ENCODE results near the gene APOBEC3C. TPM values are rescaled to one million over a fixed set of nuclear protein-coding genes. Genes with fewer than 3 reads are reported as not detected.
"Not testable (repeated sequence)": the region's sequence is repeated elsewhere in the genome, so short reads cannot be mapped to it uniquely, and the experiment has no call there.

The APOBEC3C gene
- total RNA-seq, 2 experiments from 2014 or later, result 147 to 176 TPM

- peaks cover 49% of the 10 kb centered on the region for H3K4me1 Mint-ChIP-seq
- H3K9me3 Mint-ChIP-seq (ENCODE audit: low read depth), result no peaks in the 10 kb centered on the region
- peak overlapping the region; percentile 48 for H3K4me3 Mint-ChIP-seq
- peaks cover 30% of the 10 kb centered on the region for H3K36me3 Mint-ChIP-seq
- H3K27ac Mint-ChIP-seq, result peak overlapping the region; percentile 36
- DNase-seq (no peak), ATAC-seq (no peak)
- H3K27me3 Mint-ChIP-seq, result no peaks in the 10 kb centered on the region
- CTCF ChIA-PET, result no interaction called here
These were observed 2.5 kb downstream of the APOBEC3C start for GRCh38 chr22:39016592-39016991.

GRCh38 chr22:39017596-39018365, 3.7 kb downstream of the APOBEC3C start:
- H3K4me3 Mint-ChIP-seq, result no peak overlapping the region
- no peak for ATAC-seq
- peaks cover 38% of the 10 kb centered on the region for H3K36me3 Mint-ChIP-seq
- CTCF ChIA-PET, result no interaction called here
- no peaks in the 10 kb centered on the region for H3K27me3 Mint-ChIP-seq
- no peak for DNase-seq
- peak overlapping the region; percentile 52 for H3K27ac Mint-ChIP-seq
- no peaks in the 10 kb centered on the region for H3K9me3 Mint-ChIP-seq (ENCODE audit: low read depth)
- H3K4me1 Mint-ChIP-seq, result peaks cover 56% of the 10 kb centered on the region

- not testable (repeated sequence) for DNase-seq; H3K27me3 Mint-ChIP-seq; ATAC-seq; H3K9me3 Mint-ChIP-seq (ENCODE audit: low read depth)
- Mint-ChIP-seq H3K4me3 (peak overlapping the region; percentile 98), H3K4me1 (peaks cover 66% of the 10 kb centered on the region), H3K27ac (peak overlapping the region; percentile 97), H3K36me3 (peaks cover 49% of the 10 kb centered on the region)
- CTCF ChIA-PET, result interaction anchor here (1.5 to 1.7 kb wide), 3 partner anchors 17 to 151 kb away, joined by 4 to 5 read pairs (median 5); no protein-coding TSS in a partner anchor
These were observed 6.1 kb downstream of the APOBEC3C start for GRCh38 chr22:39020021-39020651.

- no peaks in the 10 kb centered on the region for H3K27me3 Mint-ChIP-seq
- H3K36me3 Mint-ChIP-seq, result peaks cover 47% of the 10 kb centered on the region
- CTCF ChIA-PET, result interaction anchor here (0.8 to 2.0 kb wide), 4 partner anchors 14 to 152 kb away, joined by 3 to 8 read pairs (median 4); no protein-coding TSS in a partner anchor
- peak overlapping the region; percentile 97 for H3K27ac Mint-ChIP-seq
- peaks cover 62% of the 10 kb centered on the region for H3K4me1 Mint-ChIP-seq
- ATAC-seq (no peak), DNase-seq (no peak)
- H3K9me3 Mint-ChIP-seq (ENCODE audit: low read depth), result no peaks in the 10 kb centered on the region
- H3K4me3 Mint-ChIP-seq, result peak overlapping the region; percentile 98
These were observed 7.6 kb downstream of the APOBEC3C start for GRCh38 chr22:39021552-39022250.

- CTCF ChIA-PET, result no interaction called here
- ATAC-seq, result no peak
- no peak for DNase-seq
- H3K36me3 Mint-ChIP-seq, result peaks cover 34% of the 10 kb centered on the region
- H3K9me3 Mint-ChIP-seq (ENCODE audit: low read depth), result no peaks in the 10 kb centered on the region
- H3K27me3 Mint-ChIP-seq, result no peaks in the 10 kb centered on the region
- H3K4me1 Mint-ChIP-seq, result peaks cover 50% of the 10 kb centered on the region
- peak overlapping the region; percentile 69 for H3K27ac Mint-ChIP-seq
- H3K4me3 Mint-ChIP-seq, result peak overlapping the region; percentile 8
These were observed 10.7 kb downstream of the APOBEC3C start for GRCh38 chr22:39024519-39025308.

- ATAC-seq (no peak), DNase-seq (no peak)
- CTCF ChIA-PET, result no interaction called here
- Mint-ChIP-seq H3K36me3 (peaks cover 30% of the 10 kb centered on the region), H3K27me3 (no peaks in the 10 kb centered on the region), H3K4me3 (no peak overlapping the region), H3K4me1 (peaks cover 40% of the 10 kb centered on the region), H3K9me3 (ENCODE audit: low read depth) (no peaks in the 10 kb centered on the region), H3K27ac (peak overlapping the region; percentile 57)
These were observed 12.6 kb downstream of the APOBEC3C start for GRCh38 chr22:39026509-39027150.

- ATAC-seq, result no peak
- Mint-ChIP-seq H3K27ac (no peak overlapping the region), H3K36me3 (peaks cover 28% of the 10 kb centered on the region), H3K27me3 (no peaks in the 10 kb centered on the region), H3K4me3 (no peak overlapping the region), H3K4me1 (peaks cover 30% of the 10 kb centered on the region), H3K9me3 (ENCODE audit: low read depth) (no peaks in the 10 kb centered on the region)
- DNase-seq, result no peak
- CTCF ChIA-PET, result interaction anchor here (0.9 kb wide), 1 partner anchor 158 kb away, joined by 3 read pairs; no protein-coding TSS in a partner anchor
These were observed 13.7 kb downstream of the APOBEC3C start for GRCh38 chr22:39027717-39028116.

GRCh38 chr22:39028281-39028680, 14.2 kb downstream of the APOBEC3C start:
- Mint-ChIP-seq H3K4me1 (peaks cover 28% of the 10 kb centered on the region), H3K36me3 (peaks cover 32% of the 10 kb centered on the region), H3K9me3 (ENCODE audit: low read depth) (no peaks in the 10 kb centered on the region), H3K27me3 (no peaks in the 10 kb centered on the region), H3K4me3 (no peak overlapping the region), H3K27ac (no peak overlapping the region)
- CTCF ChIA-PET, result interaction anchor here (0.9 to 1.2 kb wide), 3 partner anchors 12 to 158 kb away, joined by 3 to 6 read pairs (median 3); no protein-coding TSS in a partner anchor
- ATAC-seq (no peak), DNase-seq (no peak)

GRCh38 chr22:39029227-39029626, 15.2 kb downstream of the APOBEC3C start:
- Mint-ChIP-seq H3K4me3 (no peak overlapping the region), H3K36me3 (peaks cover 29% of the 10 kb centered on the region), H3K9me3 (ENCODE audit: low read depth) (no peaks in the 10 kb centered on the region), H3K27me3 (no peaks in the 10 kb centered on the region), H3K27ac (no peak overlapping the region), H3K4me1 (peaks cover 18% of the 10 kb centered on the region)
- CTCF ChIA-PET, result interaction anchor here (0.9 to 1.2 kb wide), 2 partner anchors 11 to 70 kb away, joined by 3 to 6 read pairs; no protein-coding TSS in a partner anchor
- ATAC-seq (no peak), DNase-seq (no peak)

- peaks cover 4% of the 10 kb centered on the region for H3K4me1 Mint-ChIP-seq
- no peak overlapping the region for H3K4me3 Mint-ChIP-seq
- DNase-seq, result no peak
- CTCF ChIA-PET, result interaction anchor here (0.5 kb wide), 1 partner anchor 264 kb away, joined by 3 read pairs; no protein-coding TSS in a partner anchor
- peak overlapping the region; percentile 47 for H3K27ac Mint-ChIP-seq
- H3K36me3 Mint-ChIP-seq, result peaks cover 18% of the 10 kb centered on the region
- ATAC-seq, result no peak
- no peaks in the 10 kb centered on the region for H3K9me3 Mint-ChIP-seq (ENCODE audit: low read depth)
- no peaks in the 10 kb centered on the region for H3K27me3 Mint-ChIP-seq
These were observed 16.6 kb downstream of the APOBEC3C start for GRCh38 chr22:39030705-39031104.

GRCh38 chr22:39031434-39032295, 17.6 kb downstream of the APOBEC3C start:
- ATAC-seq; H3K4me3 Mint-ChIP-seq; H3K9me3 Mint-ChIP-seq (ENCODE audit: low read depth); H3K27ac Mint-ChIP-seq; H3K27me3 Mint-ChIP-seq; H3K4me1 Mint-ChIP-seq; DNase-seq: not testable (repeated sequence)
- CTCF ChIA-PET, result interaction anchor here (0.5 kb wide), 1 partner anchor 265 kb away, joined by 3 read pairs; no protein-coding TSS in a partner anchor
- peaks cover 18% of the 10 kb centered on the region for H3K36me3 Mint-ChIP-seq
